ENCODE data around the gene LAMA5.

- TF ChIP-seq CTCF (IDR thresholded peaks at IDR 0.05; ENCODE audit: insufficient read depth, low read length, poor library complexity, severe bottlenecking) (no peak), EZH2phosphoT487 (conservative IDR thresholded peaks at IDR 0.05; ENCODE audit: low read length) (no peak)
Measured at GRCh38 chr20:62309198-62309944, 57.7 kb downstream of the LAMA5 start.

Data from SU-DHL-6 (cell line).